K562 (cell line): Measurements from ENCODE around the gene UBXN1. TPM values are rescaled to one million over a fixed set of nuclear protein-coding genes. Genes with fewer than 3 reads are reported as not detected.

Source experiments
- ATAC-seq: fragments of 200-7000 bp; cut with Tn5 transposase; 3 replicates; pipeline ENCODE4 v1.9.1; 2020; ENCODE audit warnings: moderate library complexity
- BruUV-seq: library from RNA; stranded (reverse); fragments of 400-500 nt; replicated peaks from 2 replicates; lab custom pipeline; 2021; lab: Mats Ljungman, UMichigan
- CTCF ChIA-PET: fragments of 300-600 bp; formaldehyde crosslinking; extraction: SDS; loops from one replicate; lab custom pipeline; 2021; ENCODE audit warnings: low intra/inter-chr PET ratio; lab: Yijun Ruan, JAX
- POLR2A ChIA-PET: fragments of 300-600, 350-650 bp; sonication (Branson Sonifier 250); formaldehyde crosslinking; extraction: SDS; loops from one replicate; lab custom pipeline; 2021; ENCODE audit warnings: antibody characterized with exemption, inconsistent platforms; lab: Yijun Ruan, JAX
- DNase-seq, 4 experiments: peaks; one replicate each; pipeline versions ENCODE4 v3.0.0 to v3.0.0-alpha.2; 2011 to 2018; ENCODE audit warnings: low spot score in 3 of 4, mixed read lengths in 3 of 4; ENCODE audit errors: extremely low read depth in 1 of 4
- FAIRE-seq: peaks from 2 replicates; lab custom pipeline; 2011; peaks lifted over from hg19 to GRCh38; lab: Jason Lieb, UNC
- H2AFZ ChIP-seq: 2 replicates; pipeline ENCODE4 v1.6.0; 2011; ENCODE audit warnings: low read depth, low read length, control low read depth, inconsistent platforms
- H3K27ac ChIP-seq: fragments of 200-600 bp; 3 replicates; pipeline ENCODE4 v1.8.0; 2011; ENCODE audit warnings: low read depth, mild to moderate bottlenecking, control low read depth, inconsistent platforms, low read length, moderate library complexity, mixed read lengths; ENCODE audit errors: extremely low read depth
- H3K27me3 ChIP-seq, 2 experiments: fragments of 300-600 bp in 1 of 2; 2 replicates in 1 of 2; 3 replicates in 1 of 2; pipeline versions ENCODE4 v1.6.0 to v1.8.0; 2011; ENCODE audit warnings: inconsistent platforms in 2 of 2, low read length in 2 of 2, mild to moderate bottlenecking in 1 of 2, mixed read lengths in 1 of 2, moderate library complexity in 1 of 2; ENCODE audit not compliant: control insufficient read depth in 2 of 2, insufficient read depth in 2 of 2
- H3K36me3 ChIP-seq: fragments of 300-600 bp; 3 replicates; pipeline ENCODE4 v1.8.0; 2011; ENCODE audit warnings: mild to moderate bottlenecking, low read length, inconsistent platforms; ENCODE audit not compliant: control insufficient read depth, insufficient read depth
- H3K4me1 ChIP-seq, 2 experiments: fragments of 200-600 bp in 1 of 2; replicated peaks in 1 of 2; 2 replicates in 1 of 2; 3 replicates in 1 of 2; pipeline versions ENCODE4 v1.5.1 to v1.8.0; 2011; ENCODE audit warnings: inconsistent platforms in 2 of 2, low read length in 2 of 2, mild to moderate bottlenecking in 1 of 2, mixed read lengths in 1 of 2, moderate library complexity in 1 of 2; ENCODE audit not compliant: control insufficient read depth in 2 of 2, insufficient read depth in 2 of 2
- H3K4me2 ChIP-seq: 2 replicates; pipeline ENCODE4 v1.6.1; 2011; ENCODE audit warnings: low read length, control low read depth, inconsistent platforms, mixed read lengths; ENCODE audit not compliant: insufficient read depth
- H3K4me3 ChIP-seq: fragments of 200-600 bp; sonication (generic), shearing (Covaris generic); 2 replicates; pipeline ENCODE4 v1.5.1; 2016; ENCODE audit warnings: control low read depth, inconsistent platforms
- H3K79me2 ChIP-seq: fragments of 200-600 bp; 3 replicates; pipeline ENCODE4 v1.8.0; 2011; ENCODE audit warnings: low read length, inconsistent platforms; ENCODE audit not compliant: control insufficient read depth, insufficient read depth
- H3K9ac ChIP-seq, 2 experiments: 2 replicates each; pipeline versions ENCODE4 v1.6.0 to v1.6.1; 2011; ENCODE audit warnings: low read depth in 2 of 2, low read length in 2 of 2, control low read depth in 1 of 2, inconsistent platforms in 1 of 2, mild to moderate bottlenecking in 1 of 2, mixed read lengths in 1 of 2; ENCODE audit not compliant: insufficient read depth in 1 of 2
- H3K9me1 ChIP-seq: one replicate; pipeline ENCODE4 v1.6.0; 2011; ENCODE audit warnings: inconsistent platforms, mild to moderate bottlenecking, low read length, moderate library complexity; ENCODE audit not compliant: control insufficient read depth, insufficient read depth
- H3K9me3 ChIP-seq: replicated peaks from 2 replicates; pipeline ENCODE4 v1.5.1; 2011; ENCODE audit warnings: low read depth, low read length, inconsistent platforms; ENCODE audit not compliant: control insufficient read depth, insufficient read depth
- H4K20me1 ChIP-seq: replicated peaks from 2 replicates; pipeline ENCODE4 v1.6.1; 2011; ENCODE audit warnings: low read length, inconsistent platforms, mixed read lengths; ENCODE audit not compliant: control insufficient read depth, insufficient read depth
- CHCHD3 ChIP-seq: fragments of 250-450 bp; sonication (Bioruptor Pico); IDR thresholded peaks from 2 replicates; pipeline ENCODE4 v2.1.2; 2022; ENCODE audit warnings: mild to moderate bottlenecking
- KLF13 ChIP-seq: fragments of 450-650 bp; IDR thresholded peaks from 2 replicates; pipeline ENCODE4 v1.6.1; 2016; ENCODE audit warnings: missing genetic modification characterization, low read depth, mild to moderate bottlenecking, missing compliant biosample characterization, moderate library complexity, borderline replicate concordance
- MAZ ChIP-seq, 2 experiments: fragments of 450-650 bp in 1 of 2; sonication (generic) in 1 of 2; formaldehyde crosslinking; IDR thresholded peaks in 1 of 2; conservative IDR thresholded peaks in 1 of 2; 2 replicates each; pipeline versions ENCODE4 v1.4.0 to v1.5.0; 2020; ENCODE audit warnings: mild to moderate bottlenecking in 1 of 2, missing genetic modification reagents in 1 of 2
- MYC ChIP-seq, 2 experiments: fragments of 250-450 bp in 1 of 2; sonication (Bioruptor Pico) in 1 of 2; IDR thresholded peaks; 2 replicates each; pipeline versions ENCODE4 v1.5.1 to v1.6.1; 2012 to 2021; ENCODE audit warnings: low read depth in 2 of 2, borderline replicate concordance in 1 of 2, improper control_type of control experiment in 1 of 2, low read length in 1 of 2, mild to moderate bottlenecking in 1 of 2, moderate library complexity in 1 of 2
- NCOA1 ChIP-seq: fragments of 450-650 bp; IDR thresholded peaks from 2 replicates; pipeline ENCODE4 v1.6.1; 2016; ENCODE audit warnings: low read depth
- NFXL1 ChIP-seq: fragments of 450-650 bp; formaldehyde crosslinking; IDR thresholded peaks from 2 replicates; pipeline ENCODE4 v1.4.0; 2021; ENCODE audit warnings: mild to moderate bottlenecking
- PYGO2 ChIP-seq: fragments of 450-650 bp; IDR thresholded peaks from 2 replicates; pipeline ENCODE4 v1.6.1; 2016; ENCODE audit warnings: mild to moderate bottlenecking, missing genetic modification characterization, moderate library complexity, missing compliant biosample characterization
- RBM39 ChIP-seq: fragments of 200-400 bp; formaldehyde crosslinking; optimal IDR thresholded peaks from 2 replicates; pipeline ENCODE3; 2018; ENCODE audit warnings: low read depth, low read length
- SMAD4 ChIP-seq: fragments of 250-450 bp; sonication (Bioruptor Pico); conservative IDR thresholded peaks from 2 replicates; pipeline ENCODE4 v1.8.0; 2021; ENCODE audit warnings: inconsistent platforms, mild to moderate bottlenecking, moderate library complexity
- SMARCA4 ChIP-seq: fragments of 450-650 bp; IDR thresholded peaks from 2 replicates; pipeline ENCODE4 v1.6.1; 2016
- TCF3 ChIP-seq: sonication (generic); formaldehyde crosslinking; IDR thresholded peaks from 2 replicates; pipeline ENCODE4 v1.4.0; 2020; ENCODE audit warnings: mild to moderate bottlenecking, missing genetic modification reagents
- USF1 ChIP-seq: sonication (generic); formaldehyde crosslinking; IDR thresholded peaks from 2 replicates; pipeline ENCODE4 v1.9.0; 2022; ENCODE audit warnings: mild to moderate bottlenecking, missing genetic modification reagents
- ZNF551 ChIP-seq: fragments of 250-450 bp; sonication (Bioruptor Pico); IDR thresholded peaks from 2 replicates; pipeline ENCODE4 v1.5.0; 2021; ENCODE audit warnings: mild to moderate bottlenecking, moderate library complexity
- WGBS: fragments of 100-300 bp; shearing (Covaris generic); methylation state at CpG from one replicate; pipeline ENCODE4 v1.1.6; 2016; ENCODE audit warnings: low coverage, mixed read lengths; ENCODE audit not compliant: insufficient coverage; ENCODE audit errors: missing lambda C conversion rate; 5-methylcytosine and 5-hydroxymethylcytosine counted together
- in situ Hi-C: fragments of 300-500 bp; cut with MboI; formaldehyde crosslinking; loops from 4 replicates; pipeline ENCODE4 v1.15.0; 2018; ENCODE audit warnings: inconsistent platforms, mixed read lengths
- intact Hi-C: fragments of 100-400 bp; cut with micrococcal nuclease; formaldehyde crosslinking; loops from 2 replicates; pipeline ENCODE4 v1.14.2; 2022
- polyA plus RNA-seq, 8 experiments: library from polyadenylated mRNA; depleted of rRNA in 4 of 8; stranded (reverse) in 5 of 8; unstranded in 3 of 8; fragments of >200 nt; fragmentation: Nextera tagmentation in 2 of 8; fragmentation: Illumina TruSeq in 1 of 8; extraction: Ambion mirVana in 2 of 8; extraction: Trizol in 1 of 8; gene quantifications; 2 replicates each; pipeline versions ENCODE4 v1.2.1 to v1.2.3, GENCODE V29; 2011 to 2014; ENCODE audit warnings: inconsistent platforms in 1 of 8, missing spikeins in 1 of 8
- total RNA-seq, 7 experiments: library from RNA; depleted of rRNA in 6 of 7; stranded (reverse); fragments of >200 nt in 6 of 7; fragmentation: Illumina TruSeq in 2 of 7; extraction: Trizol in 2 of 7; gene quantifications; 2 replicates each; pipeline versions ENCODE4 v1.2.1 to v1.2.3, GENCODE V29; 2011 to 2021; ENCODE audit warnings: low replicate concordance in 1 of 7
- TF ChIP-seq, protein P1 (sequence below): fragments of 200-400 bp; formaldehyde crosslinking; IDR thresholded peaks from 2 replicates; pipeline ENCODE4 v1.6.1; 2017; ENCODE audit warnings: mild to moderate bottlenecking, low read depth, low read length, moderate library complexity
- TF ChIP-seq, protein P2 (sequence below), 2 experiments: fragments of 200-800 bp in 1 of 2; sonication (Bioruptor generic) in 1 of 2; sonication (generic) in 1 of 2; formaldehyde crosslinking in 1 of 2; IDR thresholded peaks in 1 of 2; conservative IDR thresholded peaks in 1 of 2; 2 replicates each; pipeline versions ENCODE4 v1.5.0 to v1.6.1; 2016 to 2020; ENCODE audit warnings: missing compliant biosample characterization in 1 of 2, missing genetic modification characterization in 1 of 2, missing genetic modification reagents in 1 of 2

The UBXN1 gene
- total and polyA plus RNA-seq, 9 of the 15 experiments (the other 6 are each of a cell fraction or from before 2014, with no cell fraction given), result 4.8 to 263 (median 99.7) TPM

- peaks cover 3% of the 10 kb centered on the region; the same call in 1 of the 2 replicates for H4K20me1 ChIP-seq
- FAIRE-seq (peak; percentile 77), DNase-seq (peak; percentile 93 to 97 (median 96)), ATAC-seq (peak; percentile 95)
- 3% methylated on average over 61 of the region's 73 CpGs for WGBS
- H3K4me1 ChIP-seq, result peaks cover 29 to 42% of the 10 kb centered on the region in 2 experiments
- peaks cover 14% of the 10 kb centered on the region for H3K79me2 ChIP-seq
- H3K27ac ChIP-seq, result peak overlapping the region; percentile 82
- POLR2A ChIA-PET, result interaction anchor here (0.6 to 4.1 kb wide), 23 partner anchors 10 to 341 kb away, joined by 3 to 31 read pairs (median 4); partner anchors contain the start of genes C11orf98, CSKMT, GANAB and HNRNPUL2
- intact Hi-C loops (loop anchor here (2.0 to 5.0 kb wide), 2 partner anchors 21 to 309 kb away; partner anchors contain the start of gene HNRNPUL2), in situ Hi-C loops (no loop called here)
- peak overlapping the region; percentile 72 for H3K4me3 ChIP-seq
- BruUV-seq, result TSS peak; percentile 45
- peak overlapping the region; percentile 87 for H2AFZ ChIP-seq
- peak overlapping the region; percentile 76 to 93 for H3K9ac ChIP-seq
- H3K36me3 ChIP-seq, result peaks cover 63% of the 10 kb centered on the region
- peaks cover 2% of the 10 kb centered on the region for H3K9me1 ChIP-seq
- CTCF ChIA-PET, result no interaction called here
- no peaks in the 10 kb centered on the region for H3K9me3 ChIP-seq
- H3K4me2 ChIP-seq, result peak overlapping the region; percentile 97
- no peaks in the 10 kb centered on the region for H3K27me3 ChIP-seq
- TF ChIP-seq ZNF551, result no peak
- TF ChIP-seq SMARCA4, result no peak
- TF ChIP-seq SMAD4, result 0 out of 2 replicates have a peak, but pooled peaks have one; percentile 25
- peak; percentile 29 for TF ChIP-seq USF1 (CRISPR knock-in tag)
- TF ChIP-seq KLF13 (tag), result 0 out of 2 replicates have a peak, but pooled peaks have one; percentile 17
- TF ChIP-seq PYGO2 (tag), result no peak
- TF ChIP-seq CHCHD3, result no peak
- no peak for TF ChIP-seq NFXL1 (CRISPR knock-in tag)
- TF ChIP-seq, protein P1, sequence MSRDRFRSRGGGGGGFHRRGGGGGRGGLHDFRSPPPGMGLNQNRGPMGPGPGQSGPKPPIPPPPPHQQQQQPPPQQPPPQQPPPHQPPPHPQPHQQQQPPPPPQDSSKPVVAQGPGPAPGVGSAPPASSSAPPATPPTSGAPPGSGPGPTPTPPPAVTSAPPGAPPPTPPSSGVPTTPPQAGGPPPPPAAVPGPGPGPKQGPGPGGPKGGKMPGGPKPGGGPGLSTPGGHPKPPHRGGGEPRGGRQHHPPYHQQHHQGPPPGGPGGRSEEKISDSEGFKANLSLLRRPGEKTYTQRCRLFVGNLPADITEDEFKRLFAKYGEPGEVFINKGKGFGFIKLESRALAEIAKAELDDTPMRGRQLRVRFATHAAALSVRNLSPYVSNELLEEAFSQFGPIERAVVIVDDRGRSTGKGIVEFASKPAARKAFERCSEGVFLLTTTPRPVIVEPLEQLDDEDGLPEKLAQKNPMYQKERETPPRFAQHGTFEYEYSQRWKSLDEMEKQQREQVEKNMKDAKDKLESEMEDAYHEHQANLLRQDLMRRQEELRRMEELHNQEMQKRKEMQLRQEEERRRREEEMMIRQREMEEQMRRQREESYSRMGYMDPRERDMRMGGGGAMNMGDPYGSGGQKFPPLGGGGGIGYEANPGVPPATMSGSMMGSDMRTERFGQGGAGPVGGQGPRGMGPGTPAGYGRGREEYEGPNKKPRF, result no peak
- no peak for TF ChIP-seq TCF3 (CRISPR knock-in tag)
- no peak for TF ChIP-seq NCOA1
- peak; percentile 53 to 73; a peak in 3 of 4 replicates for TF ChIP-seq MAZ (CRISPR knock-in tag; conservative IDR thresholded peaks at IDR 0.05 in 1 of 2, IDR thresholded peaks at IDR 0.05 in 1 of 2)
- TF ChIP-seq MYC (IDR thresholded peaks at IDR 0.05; ENCODE audit: low read depth, low read length), result peak; percentile 32; the same call in 1 of the 2 replicates
- no peak for TF ChIP-seq MYC (CRISPR knock-in tag; IDR thresholded peaks at IDR 0.05; ENCODE audit: borderline replicate concordance, low read depth)
- TF ChIP-seq, protein P2, sequence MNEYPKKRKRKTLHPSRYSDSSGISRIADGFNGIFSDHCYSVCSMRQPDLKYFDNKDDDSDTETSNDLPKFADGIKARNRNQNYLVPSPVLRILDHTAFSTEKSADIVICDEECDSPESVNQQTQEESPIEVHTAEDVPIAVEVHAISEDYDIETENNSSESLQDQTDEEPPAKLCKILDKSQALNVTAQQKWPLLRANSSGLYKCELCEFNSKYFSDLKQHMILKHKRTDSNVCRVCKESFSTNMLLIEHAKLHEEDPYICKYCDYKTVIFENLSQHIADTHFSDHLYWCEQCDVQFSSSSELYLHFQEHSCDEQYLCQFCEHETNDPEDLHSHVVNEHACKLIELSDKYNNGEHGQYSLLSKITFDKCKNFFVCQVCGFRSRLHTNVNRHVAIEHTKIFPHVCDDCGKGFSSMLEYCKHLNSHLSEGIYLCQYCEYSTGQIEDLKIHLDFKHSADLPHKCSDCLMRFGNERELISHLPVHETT (CRISPR knock-in tag; conservative IDR thresholded peaks at IDR 0.05 in 1 of 2, IDR thresholded peaks at IDR 0.05 in 1 of 2), result peak in 1 of 2 experiments; percentile 77; a peak in 2 of 4 replicates
- TF ChIP-seq RBM39, result no peak
These were observed 27.3 kb upstream of the UBXN1 start for GRCh38 chr11:62705880-62706849.
